Measurements from ENCODE around the gene MRPS18B. TPM values are rescaled to one million over a fixed set of nuclear protein-coding genes. Genes with fewer than 3 reads are reported as not detected.

The MRPS18B gene
- total and polyA plus RNA-seq, 11 donors = 84.2 to 219 (median 122) TPM

DNA sequence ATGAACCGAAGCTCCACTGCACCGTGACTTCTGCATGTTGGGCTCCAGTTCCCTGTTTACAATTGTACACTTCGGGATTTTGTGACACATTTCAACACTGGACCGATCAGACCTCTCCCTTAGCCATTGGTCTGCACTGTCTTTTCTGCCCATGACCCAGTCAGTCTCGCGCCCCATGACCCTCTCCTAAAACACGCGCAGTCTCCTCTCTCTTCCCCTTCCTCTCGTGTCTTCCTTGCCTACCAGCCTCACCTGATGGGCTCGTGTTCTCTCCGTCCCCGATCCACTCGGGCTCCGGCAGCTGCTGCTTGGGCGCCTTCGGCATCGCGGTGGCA lies 46.9 kb upstream of the MRPS18B start:
- Histone ChIP-seq H3K9me3 (no peaks in the 10 kb centered on the region), H3K4me1 (peaks cover 0 to 40% (median 28%) of the 10 kb centered on the region in 12 donors), H3K4me3 (peak overlapping the region; percentile 43 to 95 (median 73)), H3K27me3 (no peaks in the 10 kb centered on the region), H3K36me3 (peaks cover 0 to 18% (median 3%) of the 10 kb centered on the region in 9 donors), H3K27ac (peak overlapping the region; percentile 59 to 97 (median 88))
- intact Hi-C loops (cut with DNase I) = loop anchor here in 4 of 10 donors (1.0 to 2.0 kb wide), 3 partner anchors 14 to 46 kb away; partner anchors contain the start of genes GNL1 (in 3 of the 4), PRR3 (in 2 of the 4), MRPS18B (in 1 of the 4) and PPP1R10 (in 1 of the 4)
- DNase-seq = no peak
- ATAC-seq = peak; percentile 10 to 28 (median 17)
- 1 to 2% (median 2%) methylated on average over 18 of the region's 18 CpGs for WGBS, 4 donors
- no peak for TF ChIP-seq POLR2A (IDR thresholded peaks at IDR 0.05)
- TF ChIP-seq, protein P1, sequence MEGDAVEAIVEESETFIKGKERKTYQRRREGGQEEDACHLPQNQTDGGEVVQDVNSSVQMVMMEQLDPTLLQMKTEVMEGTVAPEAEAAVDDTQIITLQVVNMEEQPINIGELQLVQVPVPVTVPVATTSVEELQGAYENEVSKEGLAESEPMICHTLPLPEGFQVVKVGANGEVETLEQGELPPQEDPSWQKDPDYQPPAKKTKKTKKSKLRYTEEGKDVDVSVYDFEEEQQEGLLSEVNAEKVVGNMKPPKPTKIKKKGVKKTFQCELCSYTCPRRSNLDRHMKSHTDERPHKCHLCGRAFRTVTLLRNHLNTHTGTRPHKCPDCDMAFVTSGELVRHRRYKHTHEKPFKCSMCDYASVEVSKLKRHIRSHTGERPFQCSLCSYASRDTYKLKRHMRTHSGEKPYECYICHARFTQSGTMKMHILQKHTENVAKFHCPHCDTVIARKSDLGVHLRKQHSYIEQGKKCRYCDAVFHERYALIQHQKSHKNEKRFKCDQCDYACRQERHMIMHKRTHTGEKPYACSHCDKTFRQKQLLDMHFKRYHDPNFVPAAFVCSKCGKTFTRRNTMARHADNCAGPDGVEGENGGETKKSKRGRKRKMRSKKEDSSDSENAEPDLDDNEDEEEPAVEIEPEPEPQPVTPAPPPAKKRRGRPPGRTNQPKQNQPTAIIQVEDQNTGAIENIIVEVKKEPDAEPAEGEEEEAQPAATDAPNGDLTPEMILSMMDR (IDR thresholded peaks at IDR 0.05) = no peak

DNA sequence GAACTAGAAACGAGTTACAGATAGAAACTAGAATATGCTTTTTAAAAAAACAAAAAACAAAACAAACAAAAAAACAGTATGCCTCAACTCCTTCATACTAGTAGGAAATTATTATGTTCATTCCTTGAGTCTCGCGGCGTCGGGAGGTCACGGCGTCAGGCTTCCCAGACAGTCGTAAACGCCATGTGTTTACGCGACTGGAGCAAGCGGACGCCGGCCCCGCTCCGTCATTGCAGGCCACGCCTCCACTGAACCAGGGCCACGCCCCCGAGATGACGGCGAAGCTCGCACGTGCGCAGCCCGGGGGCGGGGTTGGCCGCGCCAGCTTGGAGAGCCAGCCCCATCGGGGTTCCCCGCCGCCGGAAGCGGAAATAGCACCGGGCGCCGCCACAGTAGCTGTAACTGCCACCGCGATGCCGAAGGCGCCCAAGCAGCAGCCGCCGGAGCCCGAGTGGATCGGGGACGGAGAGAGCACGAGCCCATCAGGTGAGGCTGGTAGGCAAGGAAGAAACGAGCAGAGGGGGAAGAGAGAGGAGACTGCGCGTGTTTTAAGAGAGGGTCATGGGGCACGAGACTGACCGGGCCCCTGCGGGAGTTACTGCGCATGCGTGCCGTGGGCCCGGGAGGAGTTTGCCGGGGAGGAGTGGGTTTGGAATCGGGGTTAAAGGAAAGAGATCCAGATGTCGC lies 46.4 kb upstream of the MRPS18B start, which contains the start of gene ABCF1:
ABCF1 (plus strand) TSS at position 368 of the 687 bp plus-strand sequence; CDS start at position 414, 46 bp downstream.
- 0 to 1% (median 0%) methylated on average over 43 to 59 of the region's 59 CpGs for WGBS, 4 donors
- TF ChIP-seq POLR2A (IDR thresholded peaks at IDR 0.05) = peak in 1 of 2 donors; percentile 83
- TF ChIP-seq, protein P1 (IDR thresholded peaks at IDR 0.05) = peak in 1 of 12 donors; percentile 19
- ATAC-seq = peak; percentile 98 to 99 (median 99)
- Histone ChIP-seq H3K27me3 (no peaks in the 10 kb centered on the region), H3K4me1 (peaks cover 0 to 40% (median 28%) of the 10 kb centered on the region in 12 donors), H3K9me3 (no peaks in the 10 kb centered on the region), H3K36me3 (peaks cover 0 to 20% (median 5%) of the 10 kb centered on the region in 9 donors), H3K27ac (peak within 1 kb of the TSS; percentile 59 to 97 (median 88)), H3K4me3 (peak within 1 kb of the TSS; percentile 43 to 95 (median 73))
- peak; percentile 98 to 100 (median 98) for DNase-seq
- intact Hi-C loops (cut with DNase I) = loop anchor here in 4 of 10 donors (1.0 to 2.0 kb wide), 3 partner anchors 14 to 46 kb away; partner anchors contain the start of genes GNL1 (in 3 of the 4), PRR3 (in 2 of the 4), MRPS18B (in 1 of the 4) and PPP1R10 (in 1 of the 4)

DNA sequence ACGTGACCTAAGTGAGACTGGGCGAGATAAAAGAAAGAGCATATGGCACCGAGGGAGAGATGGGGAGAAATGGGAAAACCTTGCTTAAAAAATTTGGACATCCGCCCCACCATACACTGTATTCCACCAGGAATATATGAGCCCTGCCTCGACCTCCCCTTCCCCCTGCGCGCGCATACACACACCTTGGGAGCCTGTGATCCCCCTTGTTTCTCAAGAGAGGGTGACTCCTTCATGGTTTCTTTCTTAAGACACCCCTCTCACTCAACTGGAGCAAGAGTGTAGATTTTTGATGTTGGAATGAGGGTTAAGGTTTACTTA lies 45.9 kb upstream of the MRPS18B start:
- Histone ChIP-seq H3K4me3 (peak overlapping the region; percentile 27 to 95 (median 73)), H3K27ac (peak overlapping the region in 11 of 12 donors; percentile 80 to 97 (median 88)), H3K9me3 (no peaks in the 10 kb centered on the region), H3K27me3 (no peaks in the 10 kb centered on the region), H3K4me1 (peaks cover 0 to 40% (median 28%) of the 10 kb centered on the region in 12 donors), H3K36me3 (peaks cover 0 to 25% (median 10%) of the 10 kb centered on the region in 9 donors)
- 1% methylated on average over 8 of the region's 8 CpGs for WGBS, 4 donors
- TF ChIP-seq, protein P1 (IDR thresholded peaks at IDR 0.05) = no peak
- no peak for TF ChIP-seq POLR2A (IDR thresholded peaks at IDR 0.05)
- no peak for DNase-seq
- no peak for ATAC-seq
- intact Hi-C loops (cut with DNase I) = loop anchor here in 5 of 10 donors (1.0 to 2.0 kb wide), 4 partner anchors 15 to 45 kb away; partner anchors contain the start of genes GNL1 (in 3 of the 5), PRR3 (in 2 of the 5), MRPS18B (in 1 of the 5) and PPP1R10 (in 1 of the 5)

DNA sequence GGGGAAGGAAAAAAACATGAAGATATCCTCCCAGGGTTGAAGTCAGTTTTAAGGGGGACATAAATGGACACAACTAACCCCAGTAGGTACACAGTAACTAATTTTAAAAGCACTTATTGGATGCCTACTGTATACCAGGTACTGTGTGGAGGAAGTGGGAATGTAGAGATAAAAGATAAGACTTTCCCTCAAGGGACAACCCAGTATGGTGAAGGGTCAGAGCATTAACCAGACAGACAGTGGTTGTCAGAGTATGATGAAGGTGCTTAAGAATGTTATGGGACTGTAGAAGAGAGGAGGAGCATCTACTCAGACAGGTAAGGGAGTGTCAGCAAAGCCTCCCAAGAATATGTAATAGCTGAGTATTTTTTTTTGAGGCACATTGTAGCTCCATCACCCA lies 45.5 kb upstream of the MRPS18B start:
- H3K27me3 ChIP-seq = no peaks in the 10 kb centered on the region
- intact Hi-C loops (cut with DNase I) = loop anchor here in 1 of 10 donors (2.0 kb wide), 1 partner anchor 21 kb away; no protein-coding TSS in a partner anchor
- no peak for DNase-seq
- no peak for ATAC-seq
- H3K4me1 ChIP-seq = peaks cover 0 to 40% (median 28%) of the 10 kb centered on the region in 12 donors
- H3K36me3 ChIP-seq = peaks cover 0 to 29% (median 14%) of the 10 kb centered on the region in 9 donors
- H3K4me3 ChIP-seq = peak overlapping the region; percentile 27 to 95 (median 73)
- H3K9me3 ChIP-seq = no peaks in the 10 kb centered on the region
- no peak for TF ChIP-seq POLR2A (IDR thresholded peaks at IDR 0.05)
- TF ChIP-seq, protein P1 (IDR thresholded peaks at IDR 0.05) = no peak
- H3K27ac ChIP-seq = peak overlapping the region in 8 of 12 donors; percentile 84 to 97 (median 88)
